H9 (cell line): Measurements from ENCODE around the gene POLE3. TPM values are rescaled to one million over a fixed set of nuclear protein-coding genes. Genes with fewer than 3 reads are reported as not detected.
A peak's percentile ranks its signal among the peaks of the same experiment; 100 is the strongest.

Experiments used
- DNase-seq: peaks from one replicate; pipeline ENCODE4 v3.0.0-alpha.2; 2017
- H2AFZ ChIP-seq: one replicate; pipeline ENCODE4 v1.6.1; 2013; ENCODE audit warnings: mild to moderate bottlenecking, low read length, control low read depth, moderate library complexity
- H2AK5ac ChIP-seq: 2 replicates; pipeline ENCODE4 v1.6.1; 2013; ENCODE audit warnings: low read length, control low read depth, mixed read lengths; ENCODE audit not compliant: insufficient read length
- H2BK120ac ChIP-seq: one replicate; pipeline ENCODE4 v1.6.1; 2013; ENCODE audit warnings: low read depth, mild to moderate bottlenecking, low read length, control low read depth, inconsistent platforms; ENCODE audit not compliant: poor library complexity, severe bottlenecking
- H2BK12ac ChIP-seq: 2 replicates; pipeline ENCODE4 v1.6.1; 2013; ENCODE audit warnings: low read length, control low read depth, mixed read lengths, low read depth; ENCODE audit not compliant: insufficient read length
- H2BK15ac ChIP-seq: 2 replicates; pipeline ENCODE4 v1.6.1; 2013; ENCODE audit warnings: low read depth, low read length, control low read depth
- H2BK20ac ChIP-seq: one replicate; pipeline ENCODE4 v1.6.1; 2013; ENCODE audit warnings: low read depth, mild to moderate bottlenecking, low read length, control low read depth, inconsistent platforms; ENCODE audit not compliant: poor library complexity, severe bottlenecking
- H2BK5ac ChIP-seq: 2 replicates; pipeline ENCODE4 v1.6.1; 2013; ENCODE audit warnings: low read length, control low read depth, mixed read lengths; ENCODE audit not compliant: insufficient read length
- H3K14ac ChIP-seq: 2 replicates; pipeline ENCODE4 v1.6.1; 2013; ENCODE audit warnings: low read length, control low read depth; ENCODE audit not compliant: insufficient read depth
- H3K18ac ChIP-seq: 2 replicates; pipeline ENCODE4 v1.6.1; 2013; ENCODE audit warnings: low read depth, mild to moderate bottlenecking, mixed read lengths, low read length, control low read depth; ENCODE audit not compliant: insufficient read length
- H3K23ac ChIP-seq: 2 replicates; pipeline ENCODE4 v1.6.1; 2013; ENCODE audit warnings: low read length, control low read depth, mixed read lengths, low read depth; ENCODE audit not compliant: insufficient read length
- H3K23me2 ChIP-seq: 2 replicates; pipeline ENCODE4 v1.6.1; 2013; ENCODE audit warnings: low read depth, mild to moderate bottlenecking, mixed read lengths, low read length, control low read depth; ENCODE audit not compliant: insufficient read length, poor library complexity, severe bottlenecking
- H3K27ac ChIP-seq: 2 replicates; pipeline ENCODE4 v1.5.1; 2013; ENCODE audit warnings: low read length, control low read depth, mixed read lengths, low read depth; ENCODE audit not compliant: insufficient read length
- H3K27me3 ChIP-seq: 2 replicates; pipeline ENCODE4 v1.6.1; 2013; ENCODE audit warnings: low read length, control low read depth, inconsistent platforms; ENCODE audit not compliant: insufficient read depth
- H3K4ac ChIP-seq: 2 replicates; pipeline ENCODE4 v1.6.1; 2013; ENCODE audit warnings: low read depth, mild to moderate bottlenecking, control low read depth, inconsistent platforms, low read length, moderate library complexity
- H3K4me1 ChIP-seq: 2 replicates; pipeline ENCODE4 v1.6.1; 2013; ENCODE audit warnings: low read length, control low read depth, inconsistent platforms; ENCODE audit not compliant: insufficient read depth
- H3K4me2 ChIP-seq: 2 replicates; pipeline ENCODE4 v1.6.1; 2013; ENCODE audit warnings: low read length, control low read depth, mixed read lengths; ENCODE audit not compliant: insufficient read length, insufficient read depth
- H3K56ac ChIP-seq: 2 replicates; pipeline ENCODE4 v1.6.1; 2013; ENCODE audit warnings: low read depth, mild to moderate bottlenecking, mixed read lengths, low read length, control low read depth; ENCODE audit not compliant: insufficient read length
- H3K79me1 ChIP-seq: 2 replicates; pipeline ENCODE4 v1.6.1; 2013; ENCODE audit warnings: low read depth, mild to moderate bottlenecking, moderate library complexity, low read length, control low read depth, inconsistent platforms; ENCODE audit not compliant: insufficient read depth, poor library complexity, severe bottlenecking
- H3K79me2 ChIP-seq: 2 replicates; pipeline ENCODE4 v1.6.1; 2013; ENCODE audit warnings: low read length, control low read depth, inconsistent platforms; ENCODE audit not compliant: insufficient read depth
- H3K9ac ChIP-seq: 2 replicates; pipeline ENCODE4 v1.6.1; 2013; ENCODE audit warnings: low read length, control low read depth, mixed read lengths; ENCODE audit not compliant: insufficient read length; ENCODE audit errors: extremely low read depth
- H3K9me3 ChIP-seq: one replicate; pipeline ENCODE4 v1.6.1; 2013; ENCODE audit warnings: low read depth, low read length, inconsistent platforms; ENCODE audit not compliant: control insufficient read depth
- H3T11ph ChIP-seq: one replicate; pipeline ENCODE4 v1.6.1; 2013; ENCODE audit warnings: mild to moderate bottlenecking, low read length, control low read depth, inconsistent platforms
- H4K20me1 ChIP-seq: one replicate; pipeline ENCODE4 v1.6.1; 2013; ENCODE audit not compliant: control insufficient read depth, insufficient read length, insufficient read depth
- H4K5ac ChIP-seq: 2 replicates; pipeline ENCODE4 v1.6.1; 2013; ENCODE audit warnings: low read depth, mild to moderate bottlenecking, mixed read lengths, low read length, control low read depth; ENCODE audit not compliant: insufficient read length
- H4K8ac ChIP-seq: replicated peaks from 2 replicates; pipeline ENCODE4 v1.6.1; 2013; ENCODE audit warnings: low read length, control low read depth, mixed read lengths, low read depth; ENCODE audit not compliant: insufficient read length
- H4K91ac ChIP-seq: 2 replicates; pipeline ENCODE4 v1.6.1; 2013; ENCODE audit warnings: low read depth, mild to moderate bottlenecking, moderate library complexity, mixed read lengths, low read length, control low read depth; ENCODE audit not compliant: insufficient read length
- H3K27ac Mint-ChIP-seq, 3 experiments: 2 replicates in 2 of 3; 3 replicates in 1 of 3; pipeline ENCODE4 v1.8.0; 2020 to 2021; ENCODE audit warnings: mixed read lengths in 3 of 3, mild to moderate bottlenecking in 1 of 3, moderate library complexity in 1 of 3
- H3K27me3 Mint-ChIP-seq: 2 replicates; pipeline ENCODE4 v1.8.0; 2021; ENCODE audit warnings: low read depth, mild to moderate bottlenecking, moderate library complexity, mixed read lengths
- H3K36me3 Mint-ChIP-seq, 3 experiments: 2 replicates in 2 of 3; 3 replicates in 1 of 3; pipeline ENCODE4 v1.8.0; 2020 to 2021; ENCODE audit warnings: low read depth in 3 of 3, mixed read lengths in 3 of 3; ENCODE audit not compliant: insufficient read depth in 1 of 3
- H3K4me1 Mint-ChIP-seq, 2 experiments: 2 replicates each; pipeline ENCODE4 v1.8.0; 2020; ENCODE audit warnings: mixed read lengths in 2 of 2
- H3K4me3 Mint-ChIP-seq, 2 experiments: 2 replicates in 1 of 2; 3 replicates in 1 of 2; pipeline ENCODE4 v1.8.0; 2020 to 2021; ENCODE audit warnings: mild to moderate bottlenecking in 2 of 2, mixed read lengths in 2 of 2, moderate library complexity in 1 of 2
- H3K9me3 Mint-ChIP-seq, 2 experiments: 2 replicates in 1 of 2; 3 replicates in 1 of 2; pipeline ENCODE4 v1.8.0; 2020; ENCODE audit warnings: mild to moderate bottlenecking in 2 of 2, mixed read lengths in 2 of 2, moderate library complexity in 1 of 2
- CTCF ChIP-seq: fragments of 200-600 bp; sonication (generic); conservative IDR thresholded peaks from 3 replicates; pipeline ENCODE4 v1.8.0; 2021; ENCODE audit warnings: antibody characterized with exemption, mild to moderate bottlenecking
- WGBS: extraction: QIAGEN DNeasy Blood & Tissue Kit; methylation state at CpG from one replicate; pipeline ENCODE4 v1.1.7; 2013; ENCODE audit warnings: missing lambda C conversion rate, low lambda C conversion rate, mixed read lengths; ENCODE audit not compliant: insufficient read length; ENCODE audit errors: extremely low coverage; 5-methylcytosine and 5-hydroxymethylcytosine counted together
- total RNA-seq: library from RNA; stranded (reverse); gene quantifications from 2 replicates; pipeline ENCODE4 v1.2.1, GENCODE V29; 2021

POLE3 gene
- total RNA-seq, 1 experiment from 2014 or later, result 82.4 TPM

DNA sequence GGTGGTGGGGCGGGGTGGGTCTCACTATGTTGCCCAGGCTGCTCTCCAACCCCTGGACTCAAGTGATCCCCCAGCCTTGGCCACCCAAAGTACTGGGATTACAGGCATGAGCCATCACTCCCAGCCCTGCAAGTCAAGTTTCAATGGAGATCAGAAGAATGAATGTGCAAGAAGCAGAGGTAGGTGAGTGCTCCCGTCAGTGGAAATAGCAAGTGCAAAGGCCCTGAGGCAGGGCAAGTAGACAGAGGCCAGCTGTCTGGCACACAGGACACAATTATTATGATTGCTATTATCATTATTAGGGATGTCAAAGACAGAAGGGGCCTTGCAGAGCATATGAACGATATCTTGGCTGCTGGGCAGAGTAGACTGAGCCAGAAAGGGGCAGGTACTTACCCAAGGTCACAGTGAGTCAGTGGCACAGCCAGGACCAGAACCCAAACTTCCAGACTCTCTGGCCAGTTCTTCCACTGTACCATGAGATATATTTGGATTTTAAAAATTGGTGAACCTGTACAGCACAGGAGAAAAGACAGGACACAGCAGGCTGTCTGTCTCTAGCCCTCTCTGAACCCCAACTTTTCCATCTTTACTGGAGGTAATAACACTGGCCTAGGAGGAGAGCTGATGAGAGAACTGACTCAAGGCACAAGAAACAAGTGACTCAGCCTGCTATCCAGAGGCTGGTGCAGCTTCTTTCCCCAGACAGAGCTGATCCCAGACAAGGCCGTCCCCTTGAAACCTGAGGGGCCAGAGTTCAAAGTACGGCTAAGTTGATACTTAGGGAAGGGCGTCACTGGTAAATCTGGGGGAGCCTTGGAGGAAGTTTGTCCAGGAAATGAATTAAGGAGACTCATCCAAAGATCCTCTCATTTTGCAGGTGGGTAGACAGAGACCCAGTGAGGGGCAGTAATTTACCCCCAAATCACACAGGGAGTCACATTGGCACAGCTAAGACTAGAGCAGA is 35.1 kb downstream of the POLE3 start:
- H4K8ac ChIP-seq, result no peak overlapping the region
- no peak overlapping the region for H2AK5ac ChIP-seq
- H3K56ac ChIP-seq, result no peak overlapping the region
- no peak overlapping the region for H2BK20ac ChIP-seq
- H3K23ac ChIP-seq, result no peak overlapping the region
- Mint-ChIP-seq H3K4me3 (peak overlapping the region; percentile 88 to 96), H3K27ac (no peak overlapping the region; a peak in 1 of 7 replicates), H3K4me1 (peaks cover 6 to 23% of the 10 kb centered on the region in 2 experiments), H3K27me3 (no peaks in the 10 kb centered on the region), H3K9me3 (no peaks in the 10 kb centered on the region), H3K36me3 (peaks cover 0 to 20% (median 18%) of the 10 kb centered on the region in 3 experiments; a peak in 6 of 7 replicates)
- peaks cover 6% of the 10 kb centered on the region for H3K23me2 ChIP-seq
- H3K9ac ChIP-seq, result no peak overlapping the region
- no peaks in the 10 kb centered on the region for H3K79me2 ChIP-seq
- H3K9me3 ChIP-seq, result no peaks in the 10 kb centered on the region
- H2BK120ac ChIP-seq, result no peak overlapping the region
- H4K91ac ChIP-seq, result no peak overlapping the region
- no peak for TF ChIP-seq CTCF
- no CpG with 5 or more reads among the region's 6 CpGs for WGBS
- no peak overlapping the region for H2BK15ac ChIP-seq
- H3K14ac ChIP-seq, result no peak overlapping the region
- H3K4me1 ChIP-seq, result no peaks in the 10 kb centered on the region
- no peaks in the 10 kb centered on the region for H3K27me3 ChIP-seq
- DNase-seq, result no peak
- no peaks in the 10 kb centered on the region for H3K79me1 ChIP-seq
- H4K5ac ChIP-seq, result no peak overlapping the region
- no peak overlapping the region for H2AFZ ChIP-seq
- no peak overlapping the region for H3K4ac ChIP-seq
- no peak overlapping the region for H3T11ph ChIP-seq
- no peaks in the 10 kb centered on the region for H4K20me1 ChIP-seq
- H2BK12ac ChIP-seq, result no peak overlapping the region
- no peak overlapping the region for H3K18ac ChIP-seq
- peak overlapping the region; percentile 19 for H3K4me2 ChIP-seq
- H3K27ac ChIP-seq, result no peak overlapping the region
- no peak overlapping the region for H2BK5ac ChIP-seq
